Lung (tissue), 16 donors: Measurements from ENCODE around the gene FAM222A. TPM values are rescaled to one million over a fixed set of nuclear protein-coding genes. Genes with fewer than 3 reads are reported as not detected.

Experiments
- ATAC-seq: fragments of 200-7000 bp; cut with Tn5 transposase; one replicate; pipeline ENCODE4 v1.9.1; 2020; ENCODE audit warnings: moderate number of reproducible peaks; ENCODE audit not compliant: insufficient read depth, low FRiP score
- DNase-seq, 3 donors: peaks; one replicate each; pipeline ENCODE4 v3.0.0-alpha.2; 2013 to 2017
- H3K27ac ChIP-seq, 2 donors: one replicate each; pipeline ENCODE4 v1.5.1; 2013; ENCODE audit warnings: mild to moderate bottlenecking in 2 of 2, moderate library complexity in 2 of 2, control low read depth in 1 of 2, inconsistent platforms in 1 of 2, low read depth in 1 of 2, low read length in 1 of 2
- H3K27me3 ChIP-seq, 3 donors: one replicate each; pipeline ENCODE4 v1.5.1; 2013; ENCODE audit warnings: low read length in 2 of 3; ENCODE audit not compliant: control insufficient read depth in 3 of 3, insufficient read depth in 3 of 3
- H3K36me3 ChIP-seq, 4 donors: one replicate each; pipeline ENCODE4 v1.5.1; 2013; ENCODE audit warnings: low read length in 4 of 4, mild to moderate bottlenecking in 1 of 4, moderate library complexity in 1 of 4; ENCODE audit not compliant: control insufficient read depth in 4 of 4, insufficient read depth in 4 of 4
- H3K4me1 ChIP-seq, 5 donors: one replicate each; pipeline ENCODE4 v1.5.1; 2013; ENCODE audit warnings: low read length in 5 of 5, mild to moderate bottlenecking in 2 of 5, moderate library complexity in 1 of 5; ENCODE audit not compliant: control insufficient read depth in 5 of 5, insufficient read depth in 5 of 5
- H3K4me3 ChIP-seq: one replicate; pipeline ENCODE4 v1.5.1; 2013; ENCODE audit warnings: mild to moderate bottlenecking, control low read depth, moderate library complexity
- H3K9ac ChIP-seq, 2 donors: one replicate each; pipeline ENCODE4 v1.5.1; 2013; ENCODE audit warnings: low read length in 2 of 2, control low read depth in 1 of 2; ENCODE audit not compliant: insufficient read depth in 1 of 2
- H3K9me3 ChIP-seq, 4 donors: one replicate each; pipeline ENCODE4 v1.5.1; 2013; ENCODE audit warnings: low read length in 3 of 4, mild to moderate bottlenecking in 1 of 4, moderate library complexity in 1 of 4; ENCODE audit not compliant: control insufficient read depth in 4 of 4, insufficient read depth in 3 of 4
- WGBS, 2 donors: extraction: QIAGEN DNeasy Blood & Tissue Kit; methylation state at CpG; one replicate each; pipeline ENCODE4 v1.1.7; 2013; 5-methylcytosine and 5-hydroxymethylcytosine counted together
- long read RNA-seq, 5 donors: transcript quantifications; one replicate each; lab custom pipeline, GENCODE V29; 2026
- polyA plus RNA-seq, 2 donors: library from polyadenylated mRNA; stranded (reverse); fragments of 200-250 nt; gene quantifications; one replicate each; pipeline ENCODE4 v1.2.1, GENCODE V29; 2013
- total RNA-seq, 2 donors: library from RNA; depleted of rRNA in 1 of 2; stranded (reverse); fragments of >200 nt in 1 of 2; gene quantifications; one replicate each; pipeline ENCODE4 v1.2.1, GENCODE V29; 2014 to 2021
- TF ChIP-seq, protein P1 (sequence below): IDR thresholded peaks from 2 replicates; pipeline ENCODE4 v1.5.1; 2012; ENCODE audit warnings: mild to moderate bottlenecking; ENCODE audit errors: control extremely low read depth, extremely low read depth
- donor health status: control.
- donor health status: control.
- donor health status: Bipolar disorder and iron deficiency.
- donor health status: healthy.
- donor health status: DM: yes; HTN: yes; CAD: no.

The FAM222A gene
- total RNA-seq, result 1 to 10 TPM in 1 of 2 donors, under 1 TPM in 1; 0.28 to 2.6 TPM
- 1 to 10 TPM in 1 of 2 donors, under 1 TPM in 1; 0.81 to 1.3 TPM for polyA plus RNA-seq
- long read RNA-seq, donor 1, result 0 reads
- long read RNA-seq, donor 2, result 0 reads
- long read RNA-seq, donor 3, result 0 reads
- long read RNA-seq, donor 4, partial matches to known transcripts, result 0 of 1 reads
- long read RNA-seq, donor 4, other reads (novel, unspliced or antisense), result 0 of 1 reads
- long read RNA-seq, donor 5, partial matches to known transcripts, result 0 of 1 reads
- long read RNA-seq, donor 5, other reads (novel, unspliced or antisense), result 0 of 1 reads

DNA sequence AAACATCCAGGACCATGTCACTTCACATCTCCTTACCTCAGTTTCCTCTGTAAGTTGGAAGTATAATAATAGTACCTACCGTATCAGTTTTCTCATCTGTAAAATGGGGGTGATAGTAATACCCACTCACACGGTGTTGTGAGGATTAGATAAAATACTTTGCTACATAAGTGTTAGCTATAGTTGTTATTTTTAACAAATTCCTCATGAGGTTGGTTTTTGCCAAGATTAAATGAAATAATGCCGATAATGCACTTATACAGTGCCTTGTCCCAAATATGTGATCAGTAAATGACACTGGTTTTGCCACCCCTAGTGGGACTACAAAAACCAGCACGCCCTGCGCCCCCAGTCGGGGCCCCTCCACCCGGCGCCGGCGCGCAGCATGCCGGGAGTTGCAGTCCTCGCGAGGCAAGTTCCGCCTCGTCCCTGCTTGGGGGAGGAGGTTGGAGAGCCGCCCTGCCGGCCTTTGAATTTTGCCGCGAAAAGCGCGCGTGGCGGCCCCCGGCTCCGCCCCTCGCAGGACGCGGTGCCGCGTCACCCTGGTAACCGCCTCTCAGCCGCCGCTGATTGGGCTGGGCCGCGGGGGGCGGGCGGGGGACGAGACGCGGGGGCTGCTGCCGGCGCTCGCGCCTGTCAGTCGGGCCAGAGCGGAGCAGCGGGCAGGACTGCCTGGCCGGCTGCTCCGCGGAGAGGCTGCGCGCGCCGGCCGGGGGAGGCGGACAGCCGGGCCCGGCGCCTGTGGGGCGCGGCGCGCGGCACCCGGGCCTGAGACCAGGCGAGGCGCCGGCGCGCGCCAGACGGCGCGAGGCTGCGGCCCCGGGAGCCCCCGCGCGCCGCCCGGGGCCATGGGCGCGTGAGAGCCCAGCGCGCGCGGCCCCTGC is at the start of gene FAM222A:
Gene FAM222A (plus strand): TSS at position 639 of the 884 bp plus-strand sequence. CDS start 30,322 bp downstream, outside the sequence.
- Histone ChIP-seq H3K9ac (no peak within 1 kb of the TSS), H3K27ac (peak within 1 kb of the TSS in 1 of 2 donors; percentile 43), H3K9me3 (no peaks in the 10 kb centered on the region), H3K27me3 (peaks cover 0 to 27% (median 19%) of the 10 kb centered on the region in 3 donors), H3K4me1 (peaks cover 0 to 34% (median 16%) of the 10 kb centered on the region in 5 donors), H3K36me3 (no peaks in the 10 kb centered on the region), H3K4me3 (peak within 1 kb of the TSS; percentile 66)
- peak; percentile 92 for ATAC-seq
- TF ChIP-seq, protein P1, sequence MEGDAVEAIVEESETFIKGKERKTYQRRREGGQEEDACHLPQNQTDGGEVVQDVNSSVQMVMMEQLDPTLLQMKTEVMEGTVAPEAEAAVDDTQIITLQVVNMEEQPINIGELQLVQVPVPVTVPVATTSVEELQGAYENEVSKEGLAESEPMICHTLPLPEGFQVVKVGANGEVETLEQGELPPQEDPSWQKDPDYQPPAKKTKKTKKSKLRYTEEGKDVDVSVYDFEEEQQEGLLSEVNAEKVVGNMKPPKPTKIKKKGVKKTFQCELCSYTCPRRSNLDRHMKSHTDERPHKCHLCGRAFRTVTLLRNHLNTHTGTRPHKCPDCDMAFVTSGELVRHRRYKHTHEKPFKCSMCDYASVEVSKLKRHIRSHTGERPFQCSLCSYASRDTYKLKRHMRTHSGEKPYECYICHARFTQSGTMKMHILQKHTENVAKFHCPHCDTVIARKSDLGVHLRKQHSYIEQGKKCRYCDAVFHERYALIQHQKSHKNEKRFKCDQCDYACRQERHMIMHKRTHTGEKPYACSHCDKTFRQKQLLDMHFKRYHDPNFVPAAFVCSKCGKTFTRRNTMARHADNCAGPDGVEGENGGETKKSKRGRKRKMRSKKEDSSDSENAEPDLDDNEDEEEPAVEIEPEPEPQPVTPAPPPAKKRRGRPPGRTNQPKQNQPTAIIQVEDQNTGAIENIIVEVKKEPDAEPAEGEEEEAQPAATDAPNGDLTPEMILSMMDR, result no peak
- peak; percentile 97 to 98 (median 98) for DNase-seq
- WGBS, 2 donors, result 2% methylated on average over 50 to 88 of the region's 88 CpGs

DNA sequence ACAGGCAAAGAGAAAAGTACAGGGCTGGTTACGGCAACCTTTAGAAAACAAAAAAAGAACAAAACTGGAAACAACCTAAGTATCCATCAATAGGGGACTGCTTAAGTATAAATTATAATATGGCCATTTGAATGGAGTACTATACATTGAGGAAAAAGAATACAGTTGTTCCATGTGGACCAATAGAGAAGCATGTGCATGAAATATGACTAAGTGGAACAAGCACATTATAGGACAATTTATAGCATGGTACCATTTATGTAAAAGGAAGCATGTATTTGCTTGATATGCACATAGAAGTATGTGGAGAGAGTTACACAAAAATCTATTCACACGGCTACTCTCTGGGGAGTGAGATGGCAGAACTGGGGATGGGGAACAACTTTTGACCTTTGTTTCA is 49.2 kb upstream of the FAM222A start:
- H3K9ac ChIP-seq, result no peak overlapping the region
- H3K4me1 ChIP-seq, result no peaks in the 10 kb centered on the region
- H3K27ac ChIP-seq, result no peak overlapping the region
- H3K4me3 ChIP-seq, result no peak overlapping the region
- 85 to 92% methylated on average over 2 of the region's 2 CpGs for WGBS, 2 donors
- no peaks in the 10 kb centered on the region for H3K9me3 ChIP-seq
- DNase-seq, result no peak
- no peak for ATAC-seq
- TF ChIP-seq, protein P1, result no peak
- H3K27me3 ChIP-seq, result peaks cover 0 to 2% (median 2%) of the 10 kb centered on the region in 3 donors
- H3K36me3 ChIP-seq, result no peaks in the 10 kb centered on the region

DNA sequence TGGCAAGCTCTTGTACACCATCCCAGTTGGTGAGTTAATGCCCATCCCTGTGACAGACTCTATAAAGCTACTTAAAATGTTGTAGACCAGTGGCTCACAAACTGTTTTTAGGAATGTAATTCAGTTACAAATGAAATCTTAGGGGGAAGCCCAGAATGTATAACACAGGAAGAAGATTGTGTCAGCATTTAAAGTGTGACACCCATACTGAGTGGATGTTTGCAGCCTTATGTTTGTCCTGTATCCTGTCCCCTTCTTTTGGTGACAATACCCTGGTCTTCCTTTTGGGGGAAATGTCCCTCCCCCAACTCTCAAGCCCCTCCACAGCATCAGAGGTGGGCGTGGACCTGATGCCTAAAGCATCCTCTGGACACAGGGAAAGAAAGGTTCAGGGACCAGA is 47.6 kb upstream of the FAM222A start:
- no peak for ATAC-seq
- WGBS, 2 donors, result 86 to 92% methylated on average over 1 of the region's 1 CpG
- H3K4me1 ChIP-seq, result no peaks in the 10 kb centered on the region
- peaks cover 0 to 2% (median 2%) of the 10 kb centered on the region in 3 donors for H3K27me3 ChIP-seq
- H3K9ac ChIP-seq, result no peak overlapping the region
- H3K36me3 ChIP-seq, result no peaks in the 10 kb centered on the region
- DNase-seq, result no peak
- no peaks in the 10 kb centered on the region for H3K9me3 ChIP-seq
- TF ChIP-seq, protein P1, result no peak
- H3K27ac ChIP-seq, result no peak overlapping the region
- H3K4me3 ChIP-seq, result no peak overlapping the region
